Stimulated activated CD4-positive, alpha-beta T cell treated with anti-CD3 and anti-CD28 coated beads, Interleukin-12 subunit alpha, Interleukin-12 subunit beta, amount 100 ng/mL, for 4 hours (primary cell): ENCODE results near the gene CLTA.
"Not testable (repeated sequence)": the region's sequence is repeated elsewhere in the genome, so short reads cannot be mapped to it uniquely, and the experiment has no call there.

Source experiments
- DNase-seq: peaks from one replicate; pipeline ENCODE4 v3.0.0-alpha.2; 2020

The CLTA gene

DNA sequence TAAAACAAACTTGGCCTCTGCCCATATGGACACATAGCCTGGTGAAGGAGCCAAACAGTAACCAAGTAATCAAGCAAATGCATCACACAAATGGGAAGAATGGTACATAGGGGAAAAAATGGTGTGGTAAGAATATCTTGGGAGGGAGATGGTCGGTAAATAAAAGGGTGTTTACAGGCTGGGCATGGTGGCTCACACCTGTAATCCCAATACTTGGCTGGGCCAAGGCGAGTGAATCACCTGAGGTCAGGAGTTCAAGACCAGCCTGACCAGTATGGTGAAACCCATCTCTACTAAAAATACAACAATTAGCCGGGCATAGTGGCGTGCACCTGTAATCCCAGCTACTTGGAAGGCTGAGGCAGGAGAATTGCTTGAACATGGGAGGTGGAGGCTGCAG is 31.2 kb upstream of the CLTA start:
- not testable (repeated sequence) for DNase-seq

DNA sequence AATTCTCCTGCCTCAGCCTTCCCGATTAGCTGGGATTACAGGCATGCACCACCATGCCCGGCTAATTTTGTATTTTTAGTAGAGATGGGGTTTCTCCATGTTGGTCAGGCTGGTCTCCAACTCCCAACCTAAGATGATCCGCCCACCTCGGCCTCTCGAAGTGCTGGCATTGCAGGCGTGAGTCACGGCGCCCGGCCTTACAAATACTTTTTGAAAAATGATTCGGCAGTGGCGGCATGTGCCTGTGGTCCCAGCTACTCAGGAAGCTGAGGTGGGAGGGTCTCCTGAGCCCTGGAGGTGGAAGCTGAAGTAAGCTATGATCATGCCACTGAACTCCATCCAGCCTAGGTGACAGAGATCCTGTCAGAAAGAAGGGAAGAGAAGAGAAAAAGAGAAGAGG is 30.6 kb upstream of the CLTA start:
- not testable (repeated sequence) for DNase-seq

DNA sequence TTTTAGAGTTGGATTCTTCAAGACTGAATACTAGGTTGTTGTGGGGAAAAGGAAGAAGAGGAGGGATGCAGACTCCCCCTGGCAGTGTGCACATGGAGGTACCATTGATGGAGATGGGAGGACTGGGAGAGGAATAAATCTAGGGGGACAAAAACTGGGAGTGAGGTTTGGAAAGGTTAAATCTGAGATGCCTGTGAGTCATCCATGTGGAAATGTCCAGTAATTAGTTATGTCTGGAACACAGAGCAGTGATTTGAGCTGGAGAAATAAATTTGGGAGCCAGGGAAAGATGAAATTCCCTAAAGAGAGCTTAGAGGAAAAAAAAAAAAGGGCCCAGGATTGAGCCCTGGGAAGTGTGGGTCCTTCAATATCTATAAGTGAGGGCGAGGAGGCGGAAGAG is 29.5 kb upstream of the CLTA start:
- DNase-seq, result no peak

DNA sequence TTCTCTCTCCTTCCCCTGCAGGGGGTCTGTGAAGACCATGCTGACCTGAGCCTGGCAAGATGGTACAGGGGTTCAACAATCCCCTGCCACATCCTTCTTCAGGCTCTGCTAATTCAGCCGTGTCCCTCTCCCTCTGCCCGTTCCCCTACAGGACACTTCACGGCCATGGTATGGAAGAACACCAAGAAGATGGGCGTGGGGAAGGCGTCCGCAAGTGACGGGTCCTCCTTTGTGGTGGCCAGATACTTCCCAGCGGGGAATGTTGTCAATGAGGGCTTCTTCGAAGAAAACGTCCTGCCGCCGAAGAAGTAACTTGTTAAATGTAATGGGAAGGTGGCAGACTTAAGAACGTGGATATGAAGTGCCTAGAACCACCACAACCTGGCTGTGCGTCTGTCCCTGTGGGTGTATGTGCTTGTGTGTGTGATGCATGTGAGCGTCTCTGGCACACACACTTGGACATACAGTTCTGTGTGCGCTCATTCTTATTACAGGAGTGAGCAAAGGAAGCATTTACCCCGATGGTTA is 28.4 kb upstream of the CLTA start:
- no peak for DNase-seq

DNA sequence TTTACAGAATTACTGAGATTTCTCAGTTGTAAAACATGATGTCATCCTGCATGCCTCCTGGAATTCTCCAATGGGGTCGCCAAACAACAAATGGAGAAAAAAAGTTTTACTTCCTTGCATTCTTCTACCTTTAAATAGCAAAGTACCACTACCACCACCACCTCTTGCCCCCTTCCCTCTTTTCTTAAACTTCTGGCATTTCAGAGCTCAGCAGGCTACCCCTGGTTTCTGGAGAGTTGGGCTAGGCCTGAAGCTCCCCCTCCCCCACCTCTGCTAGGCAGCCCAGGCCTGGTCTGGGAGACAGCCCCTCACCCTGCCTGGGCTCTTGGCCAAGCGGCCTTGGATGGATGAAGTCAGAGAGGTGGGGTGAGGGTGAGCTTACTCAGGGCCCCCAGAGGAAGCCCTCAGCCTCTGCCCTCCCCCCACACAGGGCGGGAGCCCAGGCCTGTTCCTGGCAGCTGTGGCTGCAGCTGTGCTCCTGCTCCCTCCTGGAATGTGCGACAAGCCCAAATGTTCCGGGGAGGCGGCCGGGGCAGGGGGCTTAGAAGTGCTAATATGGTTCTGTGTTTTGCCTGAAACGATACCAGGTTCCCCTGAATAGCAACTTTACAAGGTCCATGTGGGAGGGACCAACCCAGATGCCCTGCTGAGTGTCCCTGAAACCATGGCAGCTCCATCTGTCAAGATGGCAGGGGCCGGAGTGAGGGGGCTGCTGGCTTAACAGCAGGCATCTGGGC is 27.5 kb upstream of the CLTA start:
- DNase-seq, result no peak

DNA sequence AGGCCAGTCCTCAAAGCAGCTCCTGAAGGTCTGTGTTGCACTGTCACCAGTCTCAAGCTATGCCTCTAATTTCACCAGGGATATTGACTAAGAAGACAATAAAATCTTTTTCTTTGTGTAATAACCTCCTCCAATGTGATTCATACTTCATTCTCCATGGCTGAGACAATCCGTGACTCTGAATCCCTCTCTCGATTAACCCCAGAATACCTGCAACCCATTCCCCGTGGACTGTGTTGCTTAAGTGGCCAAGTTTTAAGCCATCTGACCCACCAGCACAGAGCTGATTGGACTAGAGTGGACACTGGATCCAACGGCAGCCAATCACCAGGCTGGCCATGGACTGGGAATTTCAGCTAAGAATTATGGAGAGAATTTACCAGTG is 26.9 kb upstream of the CLTA start:
- no peak for DNase-seq

DNA sequence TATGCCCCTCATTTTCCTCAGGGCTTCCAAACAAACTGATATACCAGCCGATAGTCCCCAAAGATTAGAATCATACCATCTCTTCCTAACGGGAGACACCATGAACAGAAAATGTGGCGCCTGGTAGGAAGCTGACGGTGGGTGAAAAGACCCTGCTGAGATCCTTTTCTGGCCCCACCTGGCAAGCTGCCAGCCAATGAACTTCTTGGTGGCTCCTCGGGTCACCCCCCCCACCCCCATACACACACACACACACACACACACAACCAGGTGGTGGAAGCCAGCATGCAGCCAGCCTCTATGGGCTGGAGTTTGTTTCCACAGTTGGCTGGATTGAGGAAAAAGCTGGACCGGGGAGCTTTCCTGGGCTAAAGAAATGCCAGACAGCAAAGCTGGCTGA is 26.3 kb upstream of the CLTA start:
- DNase-seq, result no peak

DNA sequence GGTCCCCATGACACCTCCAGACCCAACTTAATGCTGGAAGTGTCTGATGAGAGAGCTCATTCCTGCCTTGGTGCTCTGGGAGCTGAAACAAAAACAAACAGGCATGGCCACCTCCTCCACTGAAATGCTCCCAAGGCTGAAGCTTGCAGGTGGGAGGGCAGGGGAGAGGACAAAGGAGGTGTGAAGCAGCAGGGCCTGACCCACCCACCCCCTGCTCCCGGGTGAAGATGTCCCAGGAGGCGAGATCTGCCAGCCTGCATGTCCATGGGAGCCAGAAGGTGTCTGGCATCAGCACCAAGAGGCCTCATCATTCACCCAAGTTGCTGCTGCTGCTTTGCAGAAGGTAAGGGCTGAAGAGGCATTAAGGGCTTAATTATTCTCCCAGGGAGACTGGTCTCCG is 25.7 kb upstream of the CLTA start:
- no peak for DNase-seq

DNA sequence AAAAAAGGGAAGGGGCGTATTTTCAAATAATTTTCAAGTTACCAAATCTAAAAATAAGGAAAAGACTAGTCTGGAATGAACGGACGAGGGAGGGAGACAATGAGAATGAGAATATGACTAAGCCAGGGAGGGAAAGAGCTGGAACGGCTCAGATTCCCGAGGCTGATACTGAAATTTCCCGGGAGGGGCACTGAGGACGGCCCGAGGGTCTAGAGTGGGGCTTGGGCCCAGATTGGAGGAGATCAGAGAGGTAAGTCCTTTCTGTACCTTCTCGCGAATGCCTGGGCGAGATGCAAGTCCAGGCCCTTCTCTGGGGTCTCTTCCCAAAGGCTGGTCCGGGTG is 24.9 kb upstream of the CLTA start:
- DNase-seq, result no peak

DNA sequence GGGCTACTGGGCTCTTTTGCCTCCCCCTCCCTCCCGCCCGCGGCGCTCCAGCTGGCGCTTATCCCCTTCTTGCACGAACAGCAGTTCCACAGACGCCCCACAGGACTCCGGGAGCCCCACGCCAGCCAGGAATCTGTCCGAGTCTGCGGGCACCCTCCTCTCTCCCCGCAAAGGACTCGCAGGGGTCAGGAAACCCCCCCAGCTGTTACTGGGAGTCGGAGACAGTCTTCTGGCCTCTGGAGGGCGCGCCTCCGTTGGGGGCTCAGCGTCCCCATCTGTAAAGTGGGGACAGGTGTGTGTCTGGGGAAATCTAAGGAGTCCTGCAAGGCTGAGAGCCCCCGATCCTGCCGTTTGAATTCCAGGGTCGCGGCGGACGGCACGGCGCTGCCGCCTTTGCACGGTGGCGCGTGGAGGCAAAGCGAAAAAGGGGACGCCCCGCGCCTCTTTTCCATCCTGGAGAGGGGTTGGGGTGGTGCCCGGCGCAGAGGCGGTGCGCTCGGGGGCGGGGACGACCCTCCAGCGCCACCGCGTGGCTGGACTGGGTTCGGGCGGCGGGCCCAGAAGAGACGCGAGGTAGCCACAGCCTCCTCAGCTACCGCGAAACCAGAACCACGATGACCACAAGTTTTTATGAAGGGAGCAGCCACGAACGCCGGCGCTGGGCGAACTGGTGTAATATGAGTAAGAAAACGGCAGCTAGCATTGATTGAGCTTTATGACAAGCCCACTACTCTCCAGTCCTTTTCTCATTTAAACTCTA is 24.4 kb upstream of the CLTA start:
- peak; percentile 80 for DNase-seq

DNA sequence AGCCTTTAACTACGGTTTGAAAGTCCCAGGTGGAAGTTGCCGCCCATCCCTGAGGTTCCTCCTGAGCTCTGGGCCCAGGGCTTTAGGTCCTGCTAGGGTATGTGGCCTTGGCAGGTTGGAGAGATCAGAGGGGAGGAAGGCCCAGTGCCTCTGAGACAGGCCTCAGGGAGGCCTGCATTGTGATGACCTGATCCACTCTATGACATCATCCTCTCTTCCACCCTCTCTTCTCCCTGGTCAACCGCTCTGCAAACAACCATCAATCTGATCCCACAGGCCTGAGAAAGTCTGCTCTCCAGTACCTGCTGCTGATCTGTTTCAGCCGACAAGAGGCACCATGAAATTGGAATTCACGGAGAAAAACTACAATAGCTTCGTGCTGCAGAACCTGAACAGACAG is 21.6 kb upstream of the CLTA start, which contains the start of gene CCIN:
CCIN (plus strand) TSS at position 223 of the 400 bp plus-strand sequence; CDS start at position 338, 115 bp downstream.
- DNase-seq, result no peak

DNA sequence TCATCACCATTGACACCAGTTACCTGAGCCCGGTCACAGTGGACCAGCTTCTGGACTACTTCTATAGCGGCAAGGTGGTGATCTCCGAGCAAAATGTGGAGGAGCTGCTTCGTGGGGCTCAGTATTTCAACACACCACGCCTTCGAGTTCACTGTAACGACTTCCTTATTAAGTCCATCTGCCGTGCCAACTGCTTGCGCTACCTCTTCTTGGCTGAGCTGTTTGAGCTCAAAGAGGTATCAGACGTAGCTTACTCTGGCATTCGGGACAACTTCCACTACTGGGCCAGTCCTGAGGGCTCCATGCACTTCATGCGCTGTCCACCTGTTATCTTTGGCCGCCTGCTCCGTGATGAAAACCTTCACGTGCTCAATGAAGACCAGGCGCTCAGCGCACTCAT is 21.0 kb upstream of the CLTA start:
- DNase-seq, result no peak

DNA sequence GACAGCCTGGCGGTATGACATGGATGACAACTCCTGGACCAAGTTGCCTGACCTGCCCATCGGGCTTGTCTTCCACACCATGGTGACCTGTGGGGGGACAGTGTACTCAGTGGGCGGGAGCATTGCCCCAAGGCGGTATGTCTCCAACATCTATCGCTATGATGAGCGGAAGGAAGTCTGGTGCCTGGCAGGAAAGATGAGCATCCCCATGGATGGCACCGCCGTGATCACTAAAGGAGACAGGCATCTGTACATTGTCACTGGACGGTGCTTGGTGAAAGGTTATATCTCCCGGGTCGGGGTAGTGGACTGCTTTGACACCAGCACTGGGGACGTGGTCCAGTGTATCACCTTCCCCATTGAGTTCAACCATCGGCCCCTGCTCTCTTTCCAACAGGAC is 20.2 kb upstream of the CLTA start:
- DNase-seq, result no peak

DNA sequence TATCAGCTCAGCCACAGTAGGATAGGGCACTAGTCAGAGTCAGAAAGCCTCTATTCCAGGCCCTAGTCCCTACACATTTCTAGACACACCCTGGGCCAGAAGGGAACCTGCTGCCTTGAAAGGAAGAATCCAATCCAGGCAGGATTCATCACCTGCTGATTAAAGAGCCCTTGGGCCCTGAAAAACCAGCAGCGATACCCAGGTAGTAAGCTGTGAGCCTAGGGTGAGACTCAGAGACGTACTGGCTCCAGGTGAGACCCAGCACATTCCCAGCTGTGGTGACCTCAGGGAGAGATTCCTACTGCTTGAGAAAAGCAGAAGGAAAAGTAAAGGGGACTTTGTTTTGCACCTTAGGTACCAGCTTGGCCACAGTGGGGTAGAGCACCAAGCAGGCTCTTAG is 16.9 kb upstream of the CLTA start:
- DNase-seq, result no peak

DNA sequence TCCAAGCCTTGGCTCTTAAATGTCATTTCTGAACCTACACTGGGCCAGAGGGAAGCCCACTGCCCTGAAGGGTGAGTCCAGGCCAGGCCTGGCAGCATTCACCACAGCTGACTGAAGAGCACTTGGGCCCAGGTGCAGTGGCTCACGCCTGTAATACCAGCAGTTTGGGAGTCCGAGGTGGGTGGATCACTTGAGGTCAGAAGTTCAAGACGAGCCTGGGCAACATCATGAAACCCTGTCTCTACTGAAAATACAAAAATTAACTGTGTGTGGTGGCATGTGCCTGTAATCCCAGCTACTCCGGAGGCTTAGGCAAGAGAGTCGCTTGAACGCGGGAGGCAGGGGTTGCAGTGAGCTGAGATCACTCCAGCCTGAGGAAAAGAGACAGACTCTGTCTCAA is 16.4 kb upstream of the CLTA start:
- no peak for DNase-seq

DNA sequence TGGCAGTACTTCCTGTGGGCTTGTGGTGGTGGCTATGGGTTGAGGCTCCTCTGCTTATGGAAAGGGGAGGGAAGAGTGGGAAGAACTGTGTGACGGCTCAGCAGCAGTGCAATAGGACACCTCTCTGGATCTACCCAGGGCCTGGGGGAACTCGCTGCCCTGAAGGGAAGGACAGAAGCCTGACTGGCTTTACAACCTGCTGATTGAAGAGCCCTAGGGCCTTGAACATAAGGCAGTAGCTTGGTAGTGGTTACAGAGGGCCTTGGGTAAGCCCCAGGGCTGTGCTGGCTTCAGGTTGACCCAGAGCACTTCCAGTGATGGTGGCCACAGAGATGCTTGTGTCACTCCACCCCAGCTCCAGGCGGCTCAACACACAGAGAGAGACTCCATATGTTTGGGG is 16.0 kb upstream of the CLTA start:
- DNase-seq, result no peak

DNA sequence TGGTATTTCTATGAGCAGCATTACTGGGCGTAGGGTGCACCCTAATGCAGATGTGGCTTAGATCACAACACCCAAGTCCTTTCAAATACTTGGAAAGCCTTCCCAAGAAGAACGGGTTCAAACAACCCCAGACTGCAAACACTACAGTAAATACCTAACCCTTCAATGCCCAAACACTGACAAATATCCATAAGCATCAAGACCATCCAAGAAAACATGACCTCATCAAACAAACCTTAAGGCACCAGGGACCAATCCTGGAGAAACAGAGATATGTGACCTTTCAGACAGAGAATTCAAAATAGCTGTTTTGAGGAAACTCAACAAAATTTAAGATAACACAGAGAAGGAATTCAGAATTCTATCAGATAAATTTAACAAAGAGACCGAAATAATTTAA is 15.5 kb upstream of the CLTA start:
- not testable (repeated sequence) for DNase-seq

DNA sequence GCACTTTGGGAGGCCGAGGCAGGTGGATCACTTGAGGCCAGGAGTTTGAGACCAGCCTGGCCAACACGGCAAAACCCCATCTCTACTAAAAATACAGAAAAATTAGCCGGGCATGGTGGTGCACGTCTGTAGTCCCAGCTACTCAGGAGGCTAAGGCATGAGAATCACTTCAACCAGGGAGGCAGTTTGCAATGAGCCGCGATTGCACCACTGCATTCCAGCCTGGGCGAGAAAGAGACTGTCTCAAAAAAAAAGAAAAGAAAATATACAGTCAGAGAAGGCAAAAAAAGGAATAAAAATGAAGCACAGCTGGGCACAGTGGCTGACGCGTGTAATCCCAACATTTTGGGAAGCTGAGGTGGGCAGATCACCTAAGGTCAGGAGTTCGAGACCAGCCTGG is 14.2 kb upstream of the CLTA start:
- DNase-seq, result not testable (repeated sequence)

DNA sequence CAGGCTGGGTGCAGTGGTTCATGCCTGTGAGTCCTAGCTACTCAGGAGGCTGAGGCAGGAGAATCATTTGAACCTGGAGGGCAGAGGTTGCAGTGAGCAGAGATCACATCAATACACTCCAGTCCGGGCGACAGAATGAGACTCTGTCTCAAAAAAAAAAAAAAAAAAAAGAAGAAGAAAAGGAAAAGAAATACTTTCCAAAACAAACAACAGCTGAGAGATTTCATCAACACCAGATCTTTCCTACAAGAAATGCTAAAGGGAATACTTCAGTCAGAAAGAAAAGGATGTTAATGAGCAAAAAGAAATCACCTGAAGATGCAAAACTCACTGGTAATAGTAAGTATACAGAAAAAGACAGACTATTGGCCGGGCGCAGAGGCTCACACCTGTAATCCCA is 13.2 kb upstream of the CLTA start:
- no peak for DNase-seq

DNA sequence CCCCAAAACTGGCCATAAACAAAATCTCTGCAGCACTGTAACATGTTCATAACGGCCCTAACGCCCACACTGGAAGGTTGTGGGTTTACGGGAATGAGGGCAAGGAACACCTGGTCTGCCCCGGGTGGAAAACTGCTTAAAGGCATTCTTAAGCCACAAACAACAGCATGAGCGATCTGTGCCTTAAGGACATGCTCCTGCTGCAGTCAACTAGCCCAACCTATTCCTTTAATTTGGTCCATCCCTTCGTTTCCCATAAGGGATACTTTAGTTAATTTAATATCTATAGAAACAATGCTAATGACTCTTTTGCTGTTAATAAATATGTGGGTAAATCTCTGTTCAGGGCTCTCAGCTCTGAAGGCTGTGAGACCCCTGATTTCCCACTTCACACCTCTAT is 10.5 kb upstream of the CLTA start:
- DNase-seq, result not testable (repeated sequence)

DNA sequence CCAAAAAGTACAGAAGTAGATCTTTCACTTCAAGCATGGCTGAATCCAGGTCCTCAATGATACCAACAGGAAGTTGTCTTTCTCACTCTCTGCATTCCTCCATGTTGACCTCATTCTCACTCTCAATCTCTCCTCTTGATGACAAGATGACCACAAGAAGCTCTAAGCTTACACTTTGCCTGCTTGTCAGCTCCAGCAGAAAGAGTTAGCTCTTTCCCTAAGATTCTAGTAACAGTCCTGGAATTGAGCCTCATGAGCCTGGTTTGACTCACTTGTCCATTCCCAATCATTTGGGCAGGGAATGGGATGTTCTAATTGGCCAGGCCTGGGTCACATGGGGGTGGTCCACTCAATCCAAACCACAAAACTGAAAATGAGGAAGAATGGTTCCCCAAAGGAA is 3.3 kb upstream of the CLTA start:
- no peak for DNase-seq

DNA sequence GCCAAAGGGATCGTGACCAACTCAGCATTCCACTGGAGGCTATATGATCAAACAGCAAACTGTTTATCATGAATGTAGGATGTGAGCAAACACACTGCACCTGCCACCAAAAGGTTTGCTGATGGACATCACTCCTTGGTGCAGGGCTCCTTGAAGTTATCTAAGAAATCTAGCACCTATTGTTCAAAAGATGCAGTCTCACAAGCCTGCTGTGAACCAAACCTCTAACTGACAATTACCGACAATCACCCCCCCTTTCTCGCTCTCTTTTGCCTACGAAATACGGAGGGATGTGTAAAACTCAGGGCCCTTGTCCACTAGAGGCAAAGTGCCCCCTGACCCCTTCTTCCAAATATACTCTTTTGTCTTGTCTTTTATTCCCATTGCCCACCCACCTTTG is 2.5 kb upstream of the CLTA start:
- no peak for DNase-seq

DNA sequence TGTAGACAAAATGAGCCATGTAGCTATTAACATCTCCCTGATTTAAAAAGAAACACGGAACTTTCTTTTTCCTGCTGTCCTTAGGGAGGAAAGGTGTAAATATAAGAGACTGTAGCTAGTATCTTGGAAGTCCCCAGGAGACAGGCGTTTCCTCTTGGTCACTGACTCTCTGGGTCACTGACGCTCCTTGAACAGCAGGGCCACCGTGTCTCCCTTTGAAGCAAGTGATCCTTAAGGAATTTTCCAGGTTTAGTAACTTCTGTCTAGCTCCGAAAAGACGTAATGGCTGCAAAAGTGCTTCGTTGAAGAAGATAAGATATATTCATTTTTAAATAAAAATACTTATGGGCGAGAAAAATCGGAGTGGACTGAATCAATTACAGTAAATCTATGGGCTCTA is 745 bp upstream of the CLTA start:
- no peak for DNase-seq

DNA sequence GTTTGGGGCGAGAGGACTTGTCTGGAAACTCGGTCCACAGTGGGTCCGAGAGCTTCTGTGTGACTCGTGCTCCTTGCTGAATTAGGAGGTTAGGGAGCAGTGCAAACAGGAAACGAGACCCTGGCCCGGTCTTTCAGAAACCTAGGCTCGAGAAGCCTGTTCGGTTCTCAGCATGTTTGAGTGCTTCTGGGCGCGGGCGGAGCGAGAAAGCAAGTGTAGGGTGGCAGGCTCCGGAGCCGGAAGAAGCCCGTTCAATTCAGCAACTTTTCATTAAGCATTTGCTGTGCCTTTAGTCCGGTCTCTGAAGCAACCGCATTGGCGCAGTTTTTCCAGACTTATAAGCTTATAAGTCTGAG is 547 bp downstream of the CLTA start:
- peak; percentile 35 for DNase-seq

DNA sequence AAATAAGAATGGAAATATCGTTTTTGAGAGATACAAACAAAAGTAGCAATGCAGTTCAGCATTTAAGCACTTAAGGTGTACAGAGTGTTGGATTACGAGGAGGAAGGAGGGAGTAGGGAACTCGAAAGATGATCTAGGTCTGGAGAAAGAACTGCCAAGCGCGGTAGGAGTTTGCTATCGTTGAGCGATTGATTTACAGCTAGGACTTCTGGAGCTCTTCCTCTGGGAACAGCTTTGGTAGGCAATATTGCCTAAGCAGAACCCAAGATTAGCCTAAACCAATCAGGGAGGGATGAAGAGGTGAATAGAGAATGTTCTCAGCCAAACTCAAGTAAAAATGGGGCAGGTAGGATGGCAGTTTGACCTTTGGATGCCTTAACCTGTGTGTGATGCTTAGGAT is 965 bp downstream of the CLTA start:
- no peak for DNase-seq
